Endothelial cell of umbilical vein (primary cell): Measurements from ENCODE around the gene OCA2. TPM values are rescaled to one million over a fixed set of nuclear protein-coding genes. Genes with fewer than 3 reads are reported as not detected.

Experiments used
- BruUV-seq: library from RNA; stranded (reverse); fragments of 400-500 nt; replicated peaks from 2 replicates; lab custom pipeline; 2021; lab: Mats Ljungman, UMichigan
- CTCF ChIA-PET: fragments of 300-600, 350-600 bp; sonication (Branson Sonifier 250); formaldehyde crosslinking; loops from one replicate; lab custom pipeline; 2021; ENCODE audit warnings: antibody characterized with exemption, inconsistent platforms; lab: Charles Lee
- POLR2A ChIA-PET: fragments of 300-600, 350-600 bp; sonication (Branson Sonifier 250); formaldehyde crosslinking; loops from one replicate; lab custom pipeline; 2021; ENCODE audit warnings: antibody characterized with exemption, inconsistent platforms; lab: Charles Lee
- DNase-seq: peaks from one replicate; pipeline ENCODE4 v3.0.0-alpha.2; 2011; ENCODE audit warnings: low read depth, low spot score
- FAIRE-seq: peaks from 2 replicates; lab custom pipeline; 2011; peaks lifted over from hg19 to GRCh38; lab: Jason Lieb, UNC
- H2AFZ ChIP-seq: 2 replicates; pipeline ENCODE4 v1.6.0; 2012; ENCODE audit warnings: low read depth, low read length, control low read depth, inconsistent platforms
- H3K27ac ChIP-seq: 2 replicates; pipeline ENCODE4 v1.5.1; 2011; ENCODE audit warnings: low read depth, mild to moderate bottlenecking, control low read depth, low read length, moderate library complexity; ENCODE audit not compliant: insufficient read depth
- H3K27me3 ChIP-seq, 2 experiments: 2 replicates each; pipeline versions ENCODE4 v1.6.0 to v1.6.1; 2011; ENCODE audit warnings: low read length in 2 of 2, mixed read lengths in 1 of 2; ENCODE audit not compliant: control insufficient read depth in 2 of 2, insufficient read depth in 2 of 2
- H3K36me3 ChIP-seq, 2 experiments: 2 replicates in 1 of 2; 3 replicates in 1 of 2; pipeline ENCODE4 v1.5.1; 2011; ENCODE audit warnings: low read length in 2 of 2, mild to moderate bottlenecking in 1 of 2, moderate library complexity in 1 of 2; ENCODE audit not compliant: control insufficient read depth in 2 of 2, insufficient read depth in 2 of 2; ENCODE audit errors: extremely low read depth in 1 of 2
- H3K4me1 ChIP-seq: 3 replicates; pipeline ENCODE4 v1.5.1; 2011; ENCODE audit warnings: mild to moderate bottlenecking, low read length; ENCODE audit not compliant: control insufficient read depth, insufficient read depth; ENCODE audit errors: extremely low read depth
- H3K4me2 ChIP-seq: 2 replicates; pipeline ENCODE4 v1.6.1; 2011; ENCODE audit warnings: low read length, control low read depth, mixed read lengths; ENCODE audit not compliant: insufficient read depth
- H3K4me3 ChIP-seq, 3 experiments: fragments of 200-600 bp in 1 of 3; sonication (generic), shearing (Covaris generic) in 1 of 3; replicated peaks in 1 of 3; 2 replicates each; pipeline ENCODE4 v1.5.1; 2011 to 2016; ENCODE audit warnings: control low read depth in 3 of 3, low read length in 3 of 3, mild to moderate bottlenecking in 2 of 3, inconsistent platforms in 1 of 3, low read depth in 1 of 3, moderate library complexity in 1 of 3; ENCODE audit not compliant: insufficient read depth in 1 of 3
- H3K79me2 ChIP-seq: 2 replicates; pipeline ENCODE4 v1.6.0; 2012; ENCODE audit warnings: low read length, inconsistent platforms; ENCODE audit not compliant: control insufficient read depth, insufficient read depth
- H3K9ac ChIP-seq: replicated peaks from 2 replicates; pipeline ENCODE3; 2011; ENCODE audit warnings: low read length, control low read depth; ENCODE audit not compliant: insufficient read depth; ENCODE audit errors: extremely low read depth
- H3K9me1 ChIP-seq: replicated peaks from 3 replicates; pipeline ENCODE4 v1.6.0; 2011; ENCODE audit warnings: mild to moderate bottlenecking, low read length; ENCODE audit not compliant: control insufficient read depth, insufficient read depth; ENCODE audit errors: extremely low read depth
- H3K9me3 ChIP-seq: replicated peaks from 2 replicates; pipeline ENCODE4 v1.5.1; 2012; ENCODE audit warnings: low read length, inconsistent platforms; ENCODE audit not compliant: control insufficient read depth, insufficient read depth
- H4K20me1 ChIP-seq: replicated peaks from 2 replicates; pipeline ENCODE3; 2011; ENCODE audit warnings: mild to moderate bottlenecking, low read length; ENCODE audit not compliant: control insufficient read depth, insufficient read depth; ENCODE audit errors: extremely low read depth
- EZH2 ChIP-seq: IDR thresholded peaks from 2 replicates; pipeline ENCODE4 v1.6.1; 2012; ENCODE audit warnings: borderline replicate concordance, low read depth, mild to moderate bottlenecking, moderate library complexity, low read length, inconsistent platforms; ENCODE audit not compliant: severe bottlenecking
- FOS ChIP-seq: IDR thresholded peaks from 2 replicates; pipeline ENCODE4 v1.6.1; 2011; ENCODE audit warnings: mild to moderate bottlenecking, low read length, moderate library complexity, borderline replicate concordance; ENCODE audit not compliant: insufficient read depth
- MYC ChIP-seq: IDR thresholded peaks from one replicate; pipeline ENCODE4 v1.6.1; 2011; ENCODE audit warnings: mild to moderate bottlenecking, low read depth, low read length
- POLR2A ChIP-seq: IDR thresholded peaks from 2 replicates; pipeline ENCODE4 v1.6.1; 2012; ENCODE audit warnings: low read depth, mild to moderate bottlenecking, control low read depth, low read length
- POLR2AphosphoS5 ChIP-seq: IDR thresholded peaks from 2 replicates; pipeline ENCODE4 v1.6.1; 2012; ENCODE audit warnings: low read depth, mild to moderate bottlenecking, control low read depth, low read length, moderate library complexity; ENCODE audit not compliant: insufficient read depth
- dilution Hi-C: fragments of 300-500 bp; cut with MboI; formaldehyde crosslinking; loops from one replicate; pipeline ENCODE4 v1.15.0; 2019; ENCODE audit warnings: low sequenced_read_pairs; ENCODE audit not compliant: extremely low pct_ligation_motif_present
- intact Hi-C: fragments of 100-400 bp; cut with micrococcal nuclease; formaldehyde crosslinking; loops from one replicate; pipeline ENCODE4 v1.10.0; 2022
- polyA plus RNA-seq, 4 experiments: library from polyadenylated mRNA; depleted of rRNA in 3 of 4; stranded (reverse) in 3 of 4; unstranded in 1 of 4; fragments of >200 nt; gene quantifications; 2 replicates each; pipeline versions ENCODE4 v1.2.1 to v1.2.3, GENCODE V29; 2011 to 2012; ENCODE audit warnings: missing spikeins in 1 of 4
- total RNA-seq: library from RNA; stranded (reverse); gene quantifications from 2 replicates; pipeline ENCODE4 v1.2.3, GENCODE V29; 2021
- TF ChIP-seq, protein P1 (sequence below): IDR thresholded peaks from 2 replicates; pipeline ENCODE4 v1.6.1; 2011; ENCODE audit not compliant: insufficient read depth, insufficient read length
- TF ChIP-seq, protein P2 (sequence below), 2 donors: IDR thresholded peaks; 1 replicate in 1 of 2; 2 replicates in 1 of 2; pipeline ENCODE4 v1.5.1; 2011; ENCODE audit warnings: low read length in 2 of 2, mild to moderate bottlenecking in 2 of 2, moderate library complexity in 2 of 2, control low read depth in 1 of 2, inconsistent platforms in 1 of 2, low read depth in 1 of 2; ENCODE audit not compliant: insufficient read depth in 1 of 2; ENCODE audit errors: extremely low read depth in 1 of 2

Gene OCA2
- total and polyA plus RNA-seq, 2 donors (not counting 3 experiments of a cell fraction or from before 2014, with no cell fraction given), result not detected

DNA sequence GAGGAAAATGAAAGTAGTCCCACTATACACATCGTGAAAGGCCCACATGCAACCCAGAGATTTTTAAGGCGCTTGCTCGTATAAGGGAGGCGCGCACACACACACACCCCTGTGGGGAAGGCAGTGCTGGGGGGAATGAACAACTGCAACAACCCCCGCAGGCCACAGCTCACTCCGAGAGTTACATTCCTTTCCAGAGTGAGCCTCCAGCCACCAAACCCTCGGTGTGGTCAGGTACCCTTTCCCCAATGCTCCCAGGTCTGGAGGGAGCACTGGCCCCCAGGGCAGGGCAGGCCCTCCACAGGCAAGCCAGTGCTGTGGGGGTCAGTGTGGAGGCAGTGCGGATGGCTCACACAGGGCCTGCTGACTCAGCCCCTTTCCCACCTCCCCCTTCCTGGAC lies 115.6 kb downstream of the OCA2 start:
- Histone ChIP-seq H3K9me1 (no peaks in the 10 kb centered on the region), H4K20me1 (no peaks in the 10 kb centered on the region), H2AFZ (no peak overlapping the region), H3K9ac (no peak overlapping the region), H3K36me3 (no peaks in the 10 kb centered on the region), H3K4me2 (no peak overlapping the region), H3K9me3 (peaks cover 4% of the 10 kb centered on the region), H3K4me3 (no peak overlapping the region), H3K27me3 (no peaks in the 10 kb centered on the region), H3K79me2 (no peaks in the 10 kb centered on the region), H3K27ac (no peak overlapping the region), H3K4me1 (no peaks in the 10 kb centered on the region)
- POLR2A ChIA-PET, result no interaction called here
- intact Hi-C loops (no loop called here), dilution Hi-C loops (no loop called here)
- no TSS peak for BruUV-seq
- FAIRE-seq (no peak), DNase-seq (no peak)
- TF ChIP-seq, protein P1, sequence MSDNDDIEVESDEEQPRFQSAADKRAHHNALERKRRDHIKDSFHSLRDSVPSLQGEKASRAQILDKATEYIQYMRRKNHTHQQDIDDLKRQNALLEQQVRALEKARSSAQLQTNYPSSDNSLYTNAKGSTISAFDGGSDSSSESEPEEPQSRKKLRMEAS, result no peak
- TF ChIP-seq MYC (no peak), POLR2A (no peak), POLR2AphosphoS5 (no peak), EZH2 (no peak), FOS (no peak)
- TF ChIP-seq, protein P2, sequence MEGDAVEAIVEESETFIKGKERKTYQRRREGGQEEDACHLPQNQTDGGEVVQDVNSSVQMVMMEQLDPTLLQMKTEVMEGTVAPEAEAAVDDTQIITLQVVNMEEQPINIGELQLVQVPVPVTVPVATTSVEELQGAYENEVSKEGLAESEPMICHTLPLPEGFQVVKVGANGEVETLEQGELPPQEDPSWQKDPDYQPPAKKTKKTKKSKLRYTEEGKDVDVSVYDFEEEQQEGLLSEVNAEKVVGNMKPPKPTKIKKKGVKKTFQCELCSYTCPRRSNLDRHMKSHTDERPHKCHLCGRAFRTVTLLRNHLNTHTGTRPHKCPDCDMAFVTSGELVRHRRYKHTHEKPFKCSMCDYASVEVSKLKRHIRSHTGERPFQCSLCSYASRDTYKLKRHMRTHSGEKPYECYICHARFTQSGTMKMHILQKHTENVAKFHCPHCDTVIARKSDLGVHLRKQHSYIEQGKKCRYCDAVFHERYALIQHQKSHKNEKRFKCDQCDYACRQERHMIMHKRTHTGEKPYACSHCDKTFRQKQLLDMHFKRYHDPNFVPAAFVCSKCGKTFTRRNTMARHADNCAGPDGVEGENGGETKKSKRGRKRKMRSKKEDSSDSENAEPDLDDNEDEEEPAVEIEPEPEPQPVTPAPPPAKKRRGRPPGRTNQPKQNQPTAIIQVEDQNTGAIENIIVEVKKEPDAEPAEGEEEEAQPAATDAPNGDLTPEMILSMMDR (IDR thresholded peaks at IDR 0.05; ENCODE audit: extremely low read depth in 1 of 2, insufficient read depth in 1 of 2, low read depth in 1 of 2, low read length in 2 of 2), result no peak
- CTCF ChIA-PET, result no interaction called here
